PC-9 (cell line): Measurements from ENCODE around the gene DCAKD. TPM values are rescaled to one million over a fixed set of nuclear protein-coding genes. Genes with fewer than 3 reads are reported as not detected.

Experiments used
- BruUV-seq: library from RNA; stranded (reverse); fragments of 400-500 nt; replicated peaks from 2 replicates; lab custom pipeline; 2021; lab: Mats Ljungman, UMichigan
- CTCF ChIA-PET: fragments of 300-600 bp; sonication (Branson Sonifier 250); formaldehyde crosslinking; loops from one replicate; lab custom pipeline; 2022; ENCODE audit warnings: antibody characterized with exemption; lab: Charles Lee
- POLR2A ChIA-PET: fragments of 300-600 bp; sonication (Branson Sonifier 250); formaldehyde crosslinking; loops from one replicate; lab custom pipeline; 2022; ENCODE audit warnings: antibody characterized with exemption; ENCODE audit not compliant: unreplicated experiment; lab: Charles Lee
- DNase-seq, 2 experiments: peaks; one replicate each; pipeline versions ENCODE4 v3.0.0 to v3.0.0-alpha.2; 2015 to 2022; ENCODE audit warnings: mixed read lengths in 1 of 2
- H2AFZ ChIP-seq: fragments of 200-600 bp; sonication (generic); 2 replicates; pipeline ENCODE4 v1.8.1; 2017; ENCODE audit warnings: antibody characterized with exemption
- H3F3A ChIP-seq: fragments of 200-600 bp; sonication (generic); 2 replicates; pipeline ENCODE4 v1.8.1; 2017; ENCODE audit warnings: antibody characterized with exemption, mild to moderate bottlenecking, low read depth; ENCODE audit not compliant: insufficient read depth
- H3K27ac ChIP-seq: fragments of 200-600 bp; sonication (generic); 2 replicates; pipeline ENCODE4 v1.6.1; 2016; ENCODE audit warnings: mixed run types
- H3K27me3 ChIP-seq: fragments of 200-600 bp; sonication (generic); 2 replicates; pipeline ENCODE4 v1.6.1; 2016; ENCODE audit warnings: low read depth, mixed run types; ENCODE audit not compliant: insufficient read depth
- H3K36me3 ChIP-seq: fragments of 200-600 bp; sonication (generic); 2 replicates; pipeline ENCODE4 v1.6.1; 2016; ENCODE audit warnings: low read depth, mixed run types
- H3K4me1 ChIP-seq: fragments of 200-600 bp; sonication (generic); replicated peaks from 2 replicates; pipeline ENCODE4 v1.6.1; 2016; ENCODE audit warnings: mixed run types; ENCODE audit not compliant: insufficient read depth
- H3K4me2 ChIP-seq: fragments of 200-600 bp; sonication (generic); 2 replicates; pipeline ENCODE4 v1.6.1; 2017; ENCODE audit warnings: mixed run types
- H3K4me3 ChIP-seq: fragments of 200-600 bp; sonication (generic); 2 replicates; pipeline ENCODE4 v1.6.1; 2016; ENCODE audit warnings: mixed run types
- H3K79me2 ChIP-seq: fragments of 200-600 bp; sonication (generic); 2 replicates; pipeline ENCODE4 v1.6.1; 2017; ENCODE audit warnings: low read depth, mixed run types
- H3K9me2 ChIP-seq: fragments of 200-600 bp; sonication (generic); 2 replicates; pipeline ENCODE4 v1.8.1; 2017; ENCODE audit warnings: mild to moderate bottlenecking; ENCODE audit not compliant: insufficient read depth
- H3K9me3 ChIP-seq: fragments of 200-600 bp; sonication (generic); 2 replicates; pipeline ENCODE4 v1.8.1; 2016; ENCODE audit warnings: low read depth; ENCODE audit not compliant: insufficient read depth
- H4K20me1 ChIP-seq: fragments of 200-600 bp; sonication (generic); 2 replicates; pipeline ENCODE4 v1.8.1; 2017; ENCODE audit not compliant: insufficient read depth
- CTCF ChIP-seq: fragments of 200-600 bp; sonication (generic); conservative IDR thresholded peaks from 2 replicates; pipeline ENCODE4 v1.6.1; 2017; ENCODE audit warnings: mixed run types, antibody characterized with exemption, mild to moderate bottlenecking, moderate library complexity
- EZH2 ChIP-seq: fragments of 200-600 bp; sonication (generic); IDR thresholded peaks from 2 replicates; pipeline ENCODE4 v1.8.0; 2017; ENCODE audit warnings: antibody characterized with exemption, low read depth
- intact Hi-C: fragments of 100-400 bp; cut with micrococcal nuclease; formaldehyde crosslinking; loops from one replicate; pipeline ENCODE4 v1.10.0; 2022; ENCODE audit not compliant: unreplicated experiment
- total RNA-seq: library from RNA; stranded (reverse); gene quantifications from 2 replicates; pipeline ENCODE4 v1.2.3, GENCODE V29; 2021

DCAKD gene
- total RNA-seq, 1 experiment from 2014 or later, result 68.8 TPM

GRCh38 chr17:45090711-45091110, 39.3 kb upstream of the DCAKD start:
- Histone ChIP-seq H3K36me3 (peaks cover 17% of the 10 kb centered on the region), H4K20me1 (no peaks in the 10 kb centered on the region), H2AFZ (no peak overlapping the region), H3K27me3 (no peaks in the 10 kb centered on the region), H3F3A (peaks cover 48% of the 10 kb centered on the region), H3K4me3 (no peak overlapping the region), H3K9me3 (no peaks in the 10 kb centered on the region), H3K9me2 (no peaks in the 10 kb centered on the region), H3K27ac (no peak overlapping the region), H3K4me2 (no peak overlapping the region), H3K4me1 (peaks cover 21% of the 10 kb centered on the region), H3K79me2 (no peaks in the 10 kb centered on the region; the same call in 1 of the 2 replicates)
- intact Hi-C loops, result loop anchor here (5.0 to 10.0 kb wide), 2 partner anchors 38 to 66 kb away; partner anchors contain the start of gene DCAKD
- no peak for DNase-seq
- POLR2A ChIA-PET, result no interaction called here
- TF ChIP-seq EZH2 (no peak), CTCF (no peak)
- BruUV-seq, result no TSS peak
- CTCF ChIA-PET, result no interaction called here

- H3K36me3 ChIP-seq, result peaks cover 19% of the 10 kb centered on the region
- CTCF ChIA-PET, result no interaction called here
- no peak for DNase-seq
- H3K27ac ChIP-seq, result no peak overlapping the region
- POLR2A ChIA-PET, result no interaction called here
- no peak overlapping the region for H2AFZ ChIP-seq
- H3K4me1 ChIP-seq, result peaks cover 18% of the 10 kb centered on the region
- no TSS peak for BruUV-seq
- H3K4me2 ChIP-seq, result no peak overlapping the region
- H3K9me2 ChIP-seq, result no peaks in the 10 kb centered on the region
- no peaks in the 10 kb centered on the region for H3K9me3 ChIP-seq
- intact Hi-C loops, result no loop called here
- H3K79me2 ChIP-seq, result no peaks in the 10 kb centered on the region
- peaks cover 31% of the 10 kb centered on the region for H3F3A ChIP-seq
- H3K4me3 ChIP-seq, result no peak overlapping the region
- no peaks in the 10 kb centered on the region for H3K27me3 ChIP-seq
- 0 out of 2 replicates have a peak, but pooled peaks cover 2% of the 10 kb centered on the region for H4K20me1 ChIP-seq
- TF ChIP-seq CTCF (no peak), EZH2 (no peak)
Measured at GRCh38 chr17:45088741-45089140, 37.3 kb upstream of the DCAKD start.

GRCh38 chr17:45087978-45088377, 36.5 kb upstream of the DCAKD start:
- H3K9me2 ChIP-seq, result no peaks in the 10 kb centered on the region
- DNase-seq, result no peak
- no peaks in the 10 kb centered on the region for H3K9me3 ChIP-seq
- H3K27ac ChIP-seq, result no peak overlapping the region
- no peaks in the 10 kb centered on the region for H3K27me3 ChIP-seq
- no peak for TF ChIP-seq EZH2
- H3K4me3 ChIP-seq, result no peak overlapping the region
- H3F3A ChIP-seq, result peaks cover 27% of the 10 kb centered on the region
- H2AFZ ChIP-seq, result no peak overlapping the region
- BruUV-seq, result no TSS peak
- no peak overlapping the region for H3K4me2 ChIP-seq
- H3K79me2 ChIP-seq, result no peaks in the 10 kb centered on the region
- intact Hi-C loops, result no loop called here
- peaks cover 10% of the 10 kb centered on the region for H3K4me1 ChIP-seq
- ChIA-PET POLR2A (interaction anchor here (0.5 kb wide), 1 partner anchor 97 kb away, joined by 3 read pairs; no protein-coding TSS in a partner anchor), CTCF (no interaction called here)
- 0 out of 2 replicates have a peak, but pooled peaks cover 7% of the 10 kb centered on the region for H4K20me1 ChIP-seq
- H3K36me3 ChIP-seq, result peaks cover 20% of the 10 kb centered on the region
